ENCODE results near the gene BHLHE40. TPM values are rescaled to one million over a fixed set of nuclear protein-coding genes. Genes with fewer than 3 reads are reported as not detected.
A peak's percentile ranks its signal among the peaks of the same experiment; 100 is the strongest.

The BHLHE40 gene
- total and polyA plus RNA-seq, 2 of the 13 experiments (the other 11 are each of a cell fraction or from before 2014, with no cell fraction given): 1.8 to 51.0 TPM

DNA sequence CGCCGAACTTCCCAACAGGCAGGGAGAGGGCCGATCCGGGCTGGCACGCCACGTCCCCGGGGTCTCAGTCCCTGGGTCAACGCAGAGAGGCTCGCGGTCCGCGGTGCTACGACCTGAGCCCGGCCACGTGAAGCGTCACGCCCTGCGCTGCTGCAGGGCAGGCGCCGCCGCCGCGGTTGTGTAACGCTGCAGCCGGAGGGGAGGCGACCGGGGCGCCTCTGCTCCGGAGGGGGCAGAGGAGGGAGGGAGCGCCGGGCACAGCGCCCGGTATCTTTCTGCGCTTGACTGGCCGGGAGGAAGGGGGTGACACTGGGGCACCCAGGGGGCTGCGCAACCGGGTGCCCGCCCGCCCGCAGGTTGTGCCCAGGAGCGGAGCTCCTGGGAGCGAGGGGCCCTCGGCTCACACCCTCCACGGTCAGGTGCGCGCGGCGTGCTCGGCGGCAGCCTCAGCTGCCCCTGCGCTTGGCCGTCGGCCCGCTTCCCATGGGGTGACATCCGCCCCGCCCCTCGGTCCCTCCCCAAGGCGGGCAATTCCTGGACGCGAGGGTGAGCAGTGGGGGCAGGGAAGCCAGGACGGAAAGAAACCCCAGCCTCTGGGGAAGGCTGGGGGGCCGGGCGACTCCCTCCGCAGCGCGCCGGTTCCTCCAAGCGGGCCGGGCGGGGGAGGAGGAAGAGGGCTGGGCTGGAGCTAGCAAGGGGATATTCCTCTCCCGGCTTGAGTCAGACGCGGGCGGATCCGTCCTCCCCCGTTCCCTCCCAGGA lies 852 bp upstream of the BHLHE40 start (continued):
- TF ChIP-seq, protein P1, sequence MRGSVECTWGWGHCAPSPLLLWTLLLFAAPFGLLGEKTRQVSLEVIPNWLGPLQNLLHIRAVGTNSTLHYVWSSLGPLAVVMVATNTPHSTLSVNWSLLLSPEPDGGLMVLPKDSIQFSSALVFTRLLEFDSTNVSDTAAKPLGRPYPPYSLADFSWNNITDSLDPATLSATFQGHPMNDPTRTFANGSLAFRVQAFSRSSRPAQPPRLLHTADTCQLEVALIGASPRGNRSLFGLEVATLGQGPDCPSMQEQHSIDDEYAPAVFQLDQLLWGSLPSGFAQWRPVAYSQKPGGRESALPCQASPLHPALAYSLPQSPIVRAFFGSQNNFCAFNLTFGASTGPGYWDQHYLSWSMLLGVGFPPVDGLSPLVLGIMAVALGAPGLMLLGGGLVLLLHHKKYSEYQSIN (CRISPR knock-in tag; IDR thresholded peaks at IDR 0.05; ENCODE audit: borderline replicate concordance): no peak
- TF ChIP-seq PHF21A (CRISPR knock-in tag; IDR thresholded peaks at IDR 0.05) (peak; percentile 84), MAFG (CRISPR knock-in tag; IDR thresholded peaks at IDR 0.05) (no peak), ZNF101 (CRISPR knock-in tag; IDR thresholded peaks at IDR 0.05; ENCODE audit: borderline replicate concordance, low read depth) (0 out of 2 replicates have a peak, but pooled peaks have one; percentile 77), TEAD3 (CRISPR knock-in tag; optimal IDR thresholded peaks at IDR 0.05; ENCODE audit: borderline replicate concordance) (peak; percentile 84), BHLHE40 (IDR thresholded peaks at IDR 0.05; ENCODE audit: low read length) (peak; percentile 87), ZNF782 (CRISPR knock-in tag; IDR thresholded peaks at IDR 0.05; ENCODE audit: borderline replicate concordance) (peak; percentile 95), ATAD3A (CRISPR knock-in tag; IDR thresholded peaks at IDR 0.05) (no peak), ZNF333 (CRISPR knock-in tag; IDR thresholded peaks at IDR 0.05; ENCODE audit: borderline replicate concordance) (no peak), RFX1 (IDR thresholded peaks at IDR 0.05) (no peak), ZNF713 (CRISPR knock-in tag; IDR thresholded peaks at IDR 0.05) (no peak; the same call in 1 of the 2 replicates), ZNF83 (CRISPR knock-in tag; IDR thresholded peaks at IDR 0.05; ENCODE audit: borderline replicate concordance) (peak; percentile 88; the same call in 1 of the 2 replicates), HCFC1 (IDR thresholded peaks at IDR 0.05; ENCODE audit: low read depth, low read length) (no peak), FOXO1 (CRISPR knock-in tag; IDR thresholded peaks at IDR 0.05) (peak; percentile 71; the same call in 1 of the 2 replicates), ZNF619 (CRISPR knock-in tag; IDR thresholded peaks at IDR 0.05) (no peak), SALL1 (CRISPR knock-in tag; IDR thresholded peaks at IDR 0.05) (peak; percentile 84)
- TF ChIP-seq, protein P2, sequence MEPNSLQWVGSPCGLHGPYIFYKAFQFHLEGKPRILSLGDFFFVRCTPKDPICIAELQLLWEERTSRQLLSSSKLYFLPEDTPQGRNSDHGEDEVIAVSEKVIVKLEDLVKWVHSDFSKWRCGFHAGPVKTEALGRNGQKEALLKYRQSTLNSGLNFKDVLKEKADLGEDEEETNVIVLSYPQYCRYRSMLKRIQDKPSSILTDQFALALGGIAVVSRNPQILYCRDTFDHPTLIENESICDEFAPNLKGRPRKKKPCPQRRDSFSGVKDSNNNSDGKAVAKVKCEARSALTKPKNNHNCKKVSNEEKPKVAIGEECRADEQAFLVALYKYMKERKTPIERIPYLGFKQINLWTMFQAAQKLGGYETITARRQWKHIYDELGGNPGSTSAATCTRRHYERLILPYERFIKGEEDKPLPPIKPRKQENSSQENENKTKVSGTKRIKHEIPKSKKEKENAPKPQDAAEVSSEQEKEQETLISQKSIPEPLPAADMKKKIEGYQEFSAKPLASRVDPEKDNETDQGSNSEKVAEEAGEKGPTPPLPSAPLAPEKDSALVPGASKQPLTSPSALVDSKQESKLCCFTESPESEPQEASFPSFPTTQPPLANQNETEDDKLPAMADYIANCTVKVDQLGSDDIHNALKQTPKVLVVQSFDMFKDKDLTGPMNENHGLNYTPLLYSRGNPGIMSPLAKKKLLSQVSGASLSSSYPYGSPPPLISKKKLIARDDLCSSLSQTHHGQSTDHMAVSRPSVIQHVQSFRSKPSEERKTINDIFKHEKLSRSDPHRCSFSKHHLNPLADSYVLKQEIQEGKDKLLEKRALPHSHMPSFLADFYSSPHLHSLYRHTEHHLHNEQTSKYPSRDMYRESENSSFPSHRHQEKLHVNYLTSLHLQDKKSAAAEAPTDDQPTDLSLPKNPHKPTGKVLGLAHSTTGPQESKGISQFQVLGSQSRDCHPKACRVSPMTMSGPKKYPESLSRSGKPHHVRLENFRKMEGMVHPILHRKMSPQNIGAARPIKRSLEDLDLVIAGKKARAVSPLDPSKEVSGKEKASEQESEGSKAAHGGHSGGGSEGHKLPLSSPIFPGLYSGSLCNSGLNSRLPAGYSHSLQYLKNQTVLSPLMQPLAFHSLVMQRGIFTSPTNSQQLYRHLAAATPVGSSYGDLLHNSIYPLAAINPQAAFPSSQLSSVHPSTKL (CRISPR knock-in tag; IDR thresholded peaks at IDR 0.05): peak; percentile 94
- TF ChIP-seq, protein P3, sequence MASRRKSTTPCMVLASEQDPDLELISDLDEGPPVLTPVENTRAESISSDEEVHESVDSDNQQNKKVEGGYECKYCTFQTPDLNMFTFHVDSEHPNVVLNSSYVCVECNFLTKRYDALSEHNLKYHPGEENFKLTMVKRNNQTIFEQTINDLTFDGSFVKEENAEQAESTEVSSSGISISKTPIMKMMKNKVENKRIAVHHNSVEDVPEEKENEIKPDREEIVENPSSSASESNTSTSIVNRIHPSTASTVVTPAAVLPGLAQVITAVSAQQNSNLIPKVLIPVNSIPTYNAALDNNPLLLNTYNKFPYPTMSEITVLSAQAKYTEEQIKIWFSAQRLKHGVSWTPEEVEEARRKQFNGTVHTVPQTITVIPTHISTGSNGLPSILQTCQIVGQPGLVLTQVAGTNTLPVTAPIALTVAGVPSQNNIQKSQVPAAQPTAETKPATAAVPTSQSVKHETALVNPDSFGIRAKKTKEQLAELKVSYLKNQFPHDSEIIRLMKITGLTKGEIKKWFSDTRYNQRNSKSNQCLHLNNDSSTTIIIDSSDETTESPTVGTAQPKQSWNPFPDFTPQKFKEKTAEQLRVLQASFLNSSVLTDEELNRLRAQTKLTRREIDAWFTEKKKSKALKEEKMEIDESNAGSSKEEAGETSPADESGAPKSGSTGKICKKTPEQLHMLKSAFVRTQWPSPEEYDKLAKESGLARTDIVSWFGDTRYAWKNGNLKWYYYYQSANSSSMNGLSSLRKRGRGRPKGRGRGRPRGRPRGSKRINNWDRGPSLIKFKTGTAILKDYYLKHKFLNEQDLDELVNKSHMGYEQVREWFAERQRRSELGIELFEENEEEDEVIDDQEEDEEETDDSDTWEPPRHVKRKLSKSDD (CRISPR knock-in tag; IDR thresholded peaks at IDR 0.05; ENCODE audit: low read depth): peak; percentile 65
- TF ChIP-seq, protein P4, sequence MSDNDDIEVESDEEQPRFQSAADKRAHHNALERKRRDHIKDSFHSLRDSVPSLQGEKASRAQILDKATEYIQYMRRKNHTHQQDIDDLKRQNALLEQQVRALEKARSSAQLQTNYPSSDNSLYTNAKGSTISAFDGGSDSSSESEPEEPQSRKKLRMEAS (IDR thresholded peaks at IDR 0.05): no peak
- TF ChIP-seq, protein P5, sequence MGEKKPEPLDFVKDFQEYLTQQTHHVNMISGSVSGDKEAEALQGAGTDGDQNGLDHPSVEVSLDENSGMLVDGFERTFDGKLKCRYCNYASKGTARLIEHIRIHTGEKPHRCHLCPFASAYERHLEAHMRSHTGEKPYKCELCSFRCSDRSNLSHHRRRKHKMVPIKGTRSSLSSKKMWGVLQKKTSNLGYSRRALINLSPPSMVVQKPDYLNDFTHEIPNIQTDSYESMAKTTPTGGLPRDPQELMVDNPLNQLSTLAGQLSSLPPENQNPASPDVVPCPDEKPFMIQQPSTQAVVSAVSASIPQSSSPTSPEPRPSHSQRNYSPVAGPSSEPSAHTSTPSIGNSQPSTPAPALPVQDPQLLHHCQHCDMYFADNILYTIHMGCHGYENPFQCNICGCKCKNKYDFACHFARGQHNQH (CRISPR knock-in tag; IDR thresholded peaks at IDR 0.05): peak; percentile 66; the same call in 1 of the 2 replicates
